GM12875 (cell line): Measurements from ENCODE around the gene E4F1.

Source experiments
- H3K4me3 ChIP-seq: one replicate; pipeline ENCODE4 v1.5.1; 2011; ENCODE audit warnings: low read depth, low read length, control low read depth
- TF ChIP-seq, protein P1 (sequence below): IDR thresholded peaks from 2 replicates; pipeline ENCODE4 v1.5.1; 2011; ENCODE audit warnings: low read depth, mild to moderate bottlenecking, control low read depth, inconsistent platforms, low read length, moderate library complexity, borderline replicate concordance; ENCODE audit not compliant: insufficient read depth

The E4F1 gene

GRCh38 chr16:2278956-2279800, 55.8 kb downstream of the E4F1 start:
- H3K4me3 ChIP-seq: no peak overlapping the region
- TF ChIP-seq, protein P1, sequence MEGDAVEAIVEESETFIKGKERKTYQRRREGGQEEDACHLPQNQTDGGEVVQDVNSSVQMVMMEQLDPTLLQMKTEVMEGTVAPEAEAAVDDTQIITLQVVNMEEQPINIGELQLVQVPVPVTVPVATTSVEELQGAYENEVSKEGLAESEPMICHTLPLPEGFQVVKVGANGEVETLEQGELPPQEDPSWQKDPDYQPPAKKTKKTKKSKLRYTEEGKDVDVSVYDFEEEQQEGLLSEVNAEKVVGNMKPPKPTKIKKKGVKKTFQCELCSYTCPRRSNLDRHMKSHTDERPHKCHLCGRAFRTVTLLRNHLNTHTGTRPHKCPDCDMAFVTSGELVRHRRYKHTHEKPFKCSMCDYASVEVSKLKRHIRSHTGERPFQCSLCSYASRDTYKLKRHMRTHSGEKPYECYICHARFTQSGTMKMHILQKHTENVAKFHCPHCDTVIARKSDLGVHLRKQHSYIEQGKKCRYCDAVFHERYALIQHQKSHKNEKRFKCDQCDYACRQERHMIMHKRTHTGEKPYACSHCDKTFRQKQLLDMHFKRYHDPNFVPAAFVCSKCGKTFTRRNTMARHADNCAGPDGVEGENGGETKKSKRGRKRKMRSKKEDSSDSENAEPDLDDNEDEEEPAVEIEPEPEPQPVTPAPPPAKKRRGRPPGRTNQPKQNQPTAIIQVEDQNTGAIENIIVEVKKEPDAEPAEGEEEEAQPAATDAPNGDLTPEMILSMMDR: no peak

GRCh38 chr16:2280461-2280860, 57.1 kb downstream of the E4F1 start:
- TF ChIP-seq, protein P1: no peak
- H3K4me3 ChIP-seq: no peak overlapping the region

GRCh38 chr16:2280981-2281542, 57.7 kb downstream of the E4F1 start:
- TF ChIP-seq, protein P1: no peak
- no peak overlapping the region for H3K4me3 ChIP-seq

DNA sequence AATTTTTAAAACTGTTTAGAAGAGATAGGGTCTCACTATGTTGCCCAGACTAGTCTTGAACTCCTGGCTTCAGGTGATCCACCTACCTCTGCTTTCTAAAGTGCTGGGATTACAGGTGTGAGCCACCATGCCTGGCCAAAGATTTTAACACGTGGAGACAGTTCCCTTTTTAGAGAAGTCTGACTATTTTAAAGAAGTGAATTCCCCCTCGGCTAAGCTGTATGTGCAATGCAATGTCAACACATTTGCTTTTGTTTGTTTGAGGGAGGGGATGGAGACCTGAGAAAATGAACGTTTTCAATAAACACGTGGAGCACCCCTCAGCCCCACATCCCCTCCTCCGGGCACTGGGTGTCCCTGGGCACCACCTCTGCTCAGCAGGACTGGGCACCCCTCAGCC, 58.9 kb downstream of the E4F1 start:
- TF ChIP-seq, protein P1: no peak

GRCh38 chr16:2282866-2283555, 59.6 kb downstream of the E4F1 start:
- no peak overlapping the region for H3K4me3 ChIP-seq
- TF ChIP-seq, protein P1: no peak

More for the DNA sequence above, 58.9 kb downstream of the E4F1 start:
- no peak overlapping the region for H3K4me3 ChIP-seq

DNA sequence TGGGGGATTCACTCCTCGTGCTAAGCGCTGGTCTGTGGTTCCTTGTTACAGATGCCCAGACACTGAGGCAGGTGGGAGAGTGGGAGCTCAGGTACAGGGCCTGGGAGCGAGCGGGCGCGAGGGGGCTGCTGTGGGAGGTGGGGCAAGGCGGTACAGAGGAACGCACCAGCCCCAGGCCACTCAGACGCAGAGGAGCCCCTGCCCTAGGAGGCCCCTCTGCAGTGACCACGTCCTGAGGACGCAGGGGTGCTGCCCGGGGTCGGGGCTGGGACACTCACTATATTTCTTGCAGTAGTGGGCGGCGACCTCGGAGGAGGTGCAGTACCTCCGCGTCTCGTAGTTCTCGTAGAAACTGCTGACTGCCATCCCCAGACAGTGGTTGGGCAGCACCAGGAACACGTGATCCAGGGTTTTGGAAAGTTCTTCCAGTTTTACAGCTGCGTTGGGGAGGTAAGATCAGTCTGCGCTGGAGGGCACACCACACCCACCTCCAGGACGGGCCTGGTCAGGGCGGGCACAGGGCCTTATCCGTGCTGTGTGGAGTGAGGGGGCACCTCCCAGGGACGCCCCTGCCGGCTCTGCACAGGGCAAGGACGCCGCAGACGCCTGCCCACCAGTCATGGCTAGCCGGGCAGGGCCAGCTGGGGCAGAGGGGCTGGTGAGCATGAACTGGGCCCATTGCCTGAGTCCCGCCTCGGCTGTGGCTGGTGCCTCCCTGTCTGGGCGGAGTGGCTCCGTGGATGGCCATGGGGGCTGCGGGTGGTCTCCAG, 60.8 kb downstream of the E4F1 start:
- H3K4me3 ChIP-seq: no peak overlapping the region
- TF ChIP-seq, protein P1: no peak
